Hematopoietic multipotent progenitor cell treated with erythropoietin and hydrocortisone succinate and interleukin-3 and kit ligand, for 4 days (in vitro differentiated cells): ENCODE results near the gene STK26.

Experiments
- DNase-seq: peaks from one replicate; pipeline ENCODE4 v3.0.0-alpha.2; 2015

Gene STK26

DNA sequence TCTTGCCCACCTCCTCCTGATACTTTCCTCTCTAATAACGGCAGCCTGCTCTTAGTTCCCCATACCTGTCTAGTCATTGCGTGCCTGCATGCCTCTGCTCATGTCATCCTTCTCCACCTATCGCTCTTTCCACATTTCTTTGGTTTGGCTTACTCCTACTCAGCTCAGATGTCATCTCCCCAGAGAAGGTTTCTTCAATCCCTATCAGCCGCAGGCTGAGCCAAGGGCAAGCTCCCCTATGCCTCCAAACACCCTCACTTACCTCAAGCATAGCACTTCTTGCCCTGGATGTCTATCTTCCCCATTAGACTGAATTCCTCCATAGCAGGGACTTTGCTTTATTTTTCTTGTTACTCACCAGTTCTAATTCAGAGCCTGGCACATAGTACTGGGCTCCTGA lies 78.1 kb downstream of the STK26 start:
- no peak for DNase-seq

DNA sequence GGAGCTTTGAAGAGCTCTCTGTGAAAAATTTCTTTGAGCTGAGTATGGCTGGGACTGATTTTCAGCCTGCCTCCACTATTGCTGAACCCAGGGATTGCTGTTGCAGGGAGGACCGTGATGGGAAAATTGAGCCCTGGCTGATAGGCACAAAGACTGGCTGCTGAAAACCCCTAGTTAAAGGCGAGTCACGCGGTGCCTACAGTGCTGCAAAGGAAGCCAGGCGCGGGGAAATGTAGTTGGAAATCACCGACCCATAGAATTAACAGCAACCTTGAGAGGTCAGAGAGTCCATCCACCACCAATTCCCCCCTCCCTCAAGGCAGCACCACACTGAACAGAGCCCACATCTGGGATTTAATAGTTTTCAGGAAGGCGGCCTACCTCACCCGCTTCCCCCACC lies 78.7 kb downstream of the STK26 start:
- DNase-seq = no peak

DNA sequence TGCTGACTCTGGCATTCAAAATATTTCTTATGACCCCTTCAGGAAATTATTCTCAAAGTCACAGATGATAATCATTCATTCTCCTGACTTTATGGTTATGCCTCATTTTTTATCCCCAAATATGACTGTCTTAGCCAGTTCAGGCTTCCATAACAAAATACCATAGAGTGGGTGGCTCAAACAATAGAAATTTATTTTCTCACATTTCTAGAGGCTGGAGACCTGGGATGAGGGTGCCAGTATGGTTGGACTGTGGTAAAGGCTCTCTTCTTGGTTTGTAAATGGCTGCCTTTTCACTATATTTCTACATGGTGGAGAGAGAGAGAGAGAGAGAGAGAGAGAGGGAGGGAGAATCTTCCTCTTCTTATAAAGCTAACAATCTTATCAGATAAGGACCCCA lies 84.2 kb downstream of the STK26 start:
- no peak for DNase-seq

DNA sequence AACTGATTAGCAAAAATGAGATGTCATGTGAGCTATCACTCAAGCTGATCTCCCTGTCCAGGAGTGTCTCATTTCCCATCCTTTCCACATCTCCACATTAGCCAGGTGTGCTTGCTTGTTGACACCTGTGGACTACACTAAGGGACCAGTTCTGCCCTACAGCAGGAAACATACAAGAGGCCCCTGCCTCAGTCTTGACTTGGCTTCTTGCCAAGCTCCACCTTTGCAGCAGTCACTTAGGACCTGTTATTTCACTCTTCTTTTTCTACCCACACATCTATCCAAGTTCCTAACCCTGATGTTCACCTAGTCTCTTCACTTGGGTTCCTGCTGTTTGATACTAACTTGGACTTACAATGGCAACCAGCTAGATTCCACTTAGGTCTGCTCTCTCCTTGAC lies 91.5 kb downstream of the STK26 start:
- no peak for DNase-seq

DNA sequence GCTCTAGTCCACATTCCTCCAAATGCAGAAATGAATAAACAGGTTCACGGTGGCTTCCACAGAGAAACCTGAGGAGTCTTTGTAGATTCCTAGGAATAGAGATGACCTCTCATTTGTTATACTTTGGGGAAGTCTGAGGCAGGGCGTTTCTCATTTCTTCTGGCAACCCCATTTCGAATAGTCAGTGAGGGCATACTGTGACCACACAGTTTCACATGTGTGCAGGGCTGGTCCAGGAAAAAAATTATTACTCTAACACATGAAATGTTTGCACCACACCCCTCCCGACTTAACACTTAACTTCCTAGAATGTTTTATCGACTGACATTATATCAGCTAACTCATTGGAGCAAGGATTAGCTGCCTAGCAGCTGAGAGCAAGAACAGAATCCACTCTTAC lies 92.7 kb downstream of the STK26 start:
- DNase-seq = no peak

DNA sequence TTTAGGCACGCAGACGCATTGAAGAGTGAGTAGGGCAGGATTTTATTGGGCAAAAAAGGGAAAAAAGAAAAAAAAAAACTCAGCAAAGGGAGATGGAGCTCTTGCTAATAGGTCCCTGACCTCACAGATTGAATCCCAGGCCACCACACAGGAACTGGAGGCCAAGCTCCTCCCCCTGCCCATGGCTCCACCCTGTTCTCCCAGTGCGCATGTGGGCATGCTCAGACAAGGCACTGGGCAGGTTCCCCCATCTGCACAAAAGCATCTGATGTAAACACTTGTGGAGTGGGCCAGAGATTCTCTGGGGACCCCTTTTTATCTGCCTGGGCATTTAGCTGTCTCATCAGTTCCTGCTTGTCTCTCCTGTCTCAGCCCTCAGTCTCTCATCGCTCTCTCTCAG lies 95.3 kb downstream of the STK26 start:
- DNase-seq = no peak

DNA sequence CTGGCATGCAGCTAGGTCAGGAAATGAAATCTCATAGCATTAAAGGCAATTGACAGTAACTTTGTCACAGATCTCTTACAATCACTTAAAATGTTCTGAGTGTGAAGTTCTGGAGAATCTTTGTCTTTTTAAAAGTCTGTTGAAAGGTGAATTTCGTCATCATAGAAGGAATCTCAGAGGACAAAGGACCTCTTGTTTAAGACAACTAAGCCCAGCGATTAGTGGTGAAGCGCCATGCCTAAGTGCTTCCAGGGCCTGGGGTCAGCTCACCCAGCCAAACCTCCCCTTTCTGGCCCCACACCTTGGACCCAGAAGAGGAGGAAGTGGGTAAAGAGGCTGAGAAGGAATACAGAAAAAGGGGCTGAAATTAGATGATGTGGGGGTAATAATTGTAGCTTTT lies 96.2 kb downstream of the STK26 start:
- DNase-seq = no peak

DNA sequence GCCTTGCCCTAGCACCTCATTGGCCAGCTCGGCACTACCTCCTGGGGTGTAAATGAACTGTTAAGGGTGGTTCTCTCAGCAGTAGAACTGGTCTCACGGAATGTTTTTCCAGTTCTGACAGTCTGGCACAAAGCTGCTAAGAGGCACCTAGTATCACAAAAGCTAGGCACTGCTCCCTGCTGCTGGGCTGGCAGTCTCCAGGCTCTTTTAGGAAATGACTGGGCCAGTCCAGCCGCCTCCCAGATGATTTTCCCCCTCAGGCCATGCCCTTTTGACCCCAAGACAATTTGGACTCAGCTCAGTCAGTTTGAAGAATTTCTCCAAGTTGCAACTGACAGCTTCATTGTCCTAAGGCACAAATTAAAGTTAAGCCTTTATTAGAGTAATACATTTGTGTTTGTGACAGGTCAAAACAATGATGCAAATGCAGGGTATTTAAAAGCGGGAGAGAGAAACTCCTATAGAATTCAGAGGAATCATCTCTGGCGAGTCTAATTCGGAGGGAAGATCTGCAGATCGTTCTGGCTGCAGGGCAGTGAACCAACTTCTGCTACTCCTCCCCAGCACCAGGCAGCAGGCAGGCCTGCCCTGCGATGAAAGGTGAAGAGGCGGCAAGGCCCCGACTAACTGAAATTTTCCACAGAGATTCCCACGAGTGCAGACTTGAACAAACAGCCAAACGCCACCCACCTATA lies 96.9 kb downstream of the STK26 start:
- DNase-seq = no peak

DNA sequence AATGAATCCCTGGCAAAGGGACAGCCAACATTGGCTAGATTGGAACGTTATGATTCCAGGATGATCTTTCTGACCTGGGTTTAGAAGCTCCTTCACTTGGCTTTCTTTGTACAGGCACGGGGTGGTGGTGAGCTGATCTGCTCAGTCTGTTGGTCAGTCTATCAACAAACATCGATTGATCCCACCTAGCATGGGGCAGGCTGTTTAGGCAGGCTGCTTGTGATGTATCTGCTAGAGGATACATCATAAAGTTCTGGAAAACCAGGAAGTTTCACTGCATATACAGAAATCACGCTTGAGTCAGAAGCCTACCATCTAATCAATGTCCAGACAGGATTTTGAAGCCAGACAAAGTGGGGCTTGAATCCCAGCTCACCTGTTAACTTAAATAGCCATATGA lies 97.8 kb downstream of the STK26 start:
- DNase-seq = no peak
